Eye (tissue), 1 donor: ENCODE measurements around the gene CREM.
"Not testable (repeated sequence)": the region's sequence is repeated elsewhere in the genome, so short reads cannot be mapped to it uniquely, and the experiment has no call there.

Source experiments
- DNase-seq: peaks from one replicate; pipeline ENCODE4 v3.0.0-alpha.2; 2015

The CREM gene

DNA sequence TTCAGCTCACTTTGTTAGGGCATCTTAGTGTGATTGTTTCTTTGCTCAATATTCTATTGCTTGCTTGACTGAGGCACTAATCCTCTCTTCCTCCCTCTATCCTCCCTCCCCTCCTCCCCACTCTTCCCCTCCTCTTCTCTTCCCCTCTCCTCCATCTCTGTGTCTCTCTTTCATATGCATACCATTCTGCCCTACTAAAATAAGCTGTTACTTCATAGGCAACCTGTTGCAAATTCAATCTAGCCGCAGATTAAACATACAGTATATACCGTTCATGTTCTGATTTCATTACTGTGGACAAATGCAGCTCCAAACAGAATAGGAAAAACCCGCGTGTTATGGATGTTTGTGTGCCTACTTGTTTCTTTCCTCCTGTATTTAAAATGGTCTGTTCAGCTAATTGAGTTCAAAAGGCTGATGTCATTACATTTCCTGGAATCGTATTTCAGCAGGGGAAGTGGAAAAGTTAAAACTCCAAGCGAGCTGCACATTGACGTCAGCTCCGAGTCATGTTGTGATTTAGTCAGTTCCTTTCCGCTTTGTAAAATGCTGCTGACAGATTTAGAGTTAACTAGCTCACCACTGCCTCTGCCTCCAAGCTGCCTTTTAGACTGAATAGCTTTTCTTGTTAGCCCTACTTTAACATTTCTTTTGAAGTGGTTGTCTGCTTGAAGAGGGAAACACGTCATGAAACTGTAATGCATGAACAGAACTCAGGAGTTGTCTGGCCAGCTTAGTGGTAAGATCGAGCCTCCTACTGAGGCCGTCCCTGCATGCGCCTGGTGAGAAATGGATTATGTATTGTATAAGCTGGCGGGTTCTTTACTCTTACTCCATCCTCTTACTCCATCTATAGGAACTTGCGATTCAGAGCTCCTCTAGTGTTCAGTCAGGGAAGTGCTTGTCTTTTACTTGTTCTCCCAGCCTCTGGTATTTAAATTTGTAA is 69.0 kb downstream of the CREM start:
- peak; percentile 95 for DNase-seq

DNA sequence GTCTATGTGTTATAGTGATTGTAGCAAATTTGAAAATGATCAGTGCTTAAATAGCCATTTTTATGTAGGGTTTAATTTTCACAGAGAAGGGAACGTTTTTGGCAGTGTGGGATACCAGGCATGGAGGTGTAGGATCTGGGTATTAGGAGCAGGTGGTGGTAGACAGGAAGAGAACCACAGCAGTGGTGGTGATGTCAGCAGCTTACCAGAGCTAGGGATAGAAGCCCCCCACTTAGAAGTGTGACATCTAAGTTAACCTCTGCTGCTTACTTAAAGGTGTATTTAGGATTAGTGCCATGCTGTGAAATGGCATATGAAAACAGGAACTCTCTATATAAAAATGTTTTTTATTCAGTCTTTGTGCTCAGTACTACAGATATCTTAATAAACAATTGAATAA is 73.8 kb downstream of the CREM start:
- no peak for DNase-seq

DNA sequence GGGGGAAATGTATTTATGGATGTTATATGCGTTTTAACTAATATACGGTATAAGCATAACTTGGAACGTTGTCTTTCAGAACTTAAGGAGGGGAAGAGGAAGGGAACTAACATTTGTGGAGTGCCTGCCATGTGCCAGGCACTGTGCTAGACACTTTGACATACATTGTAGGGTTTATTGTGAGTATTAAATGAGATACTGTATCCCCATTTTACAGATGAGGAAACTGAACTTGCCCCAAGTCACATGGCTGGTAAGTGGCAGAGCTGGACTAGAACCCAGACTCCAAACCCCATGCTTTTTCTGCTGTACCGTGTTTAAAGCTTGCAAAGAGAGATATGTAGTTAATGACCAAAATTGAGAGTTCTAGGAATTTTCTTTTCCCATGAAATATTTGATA is 74.6 kb downstream of the CREM start:
- no peak for DNase-seq

DNA sequence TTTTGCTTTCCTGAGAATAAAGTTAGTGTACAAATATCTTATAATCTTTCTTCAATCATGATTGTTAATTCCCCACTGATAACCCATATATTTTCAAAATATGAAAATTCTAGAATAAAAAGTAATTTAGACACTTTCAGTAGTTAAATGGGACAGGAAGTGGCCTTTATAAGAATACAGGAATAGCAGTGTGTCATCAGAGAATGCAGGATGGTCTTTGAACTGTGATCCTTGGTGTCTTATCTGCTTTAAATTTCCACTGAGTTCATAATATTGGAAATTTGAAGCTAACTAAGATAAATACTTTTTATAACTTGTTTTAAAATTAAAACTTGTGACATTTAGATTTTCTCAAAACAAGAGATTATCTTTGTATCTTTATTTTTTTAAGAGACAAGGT is 75.4 kb downstream of the CREM start:
- DNase-seq: no peak

GRCh38 chr10:35203745-35204144 is 77.1 kb downstream of the CREM start:
- no peak for DNase-seq

GRCh38 chr10:35204650-35205319 is 78.1 kb downstream of the CREM start:
- no peak for DNase-seq

DNA sequence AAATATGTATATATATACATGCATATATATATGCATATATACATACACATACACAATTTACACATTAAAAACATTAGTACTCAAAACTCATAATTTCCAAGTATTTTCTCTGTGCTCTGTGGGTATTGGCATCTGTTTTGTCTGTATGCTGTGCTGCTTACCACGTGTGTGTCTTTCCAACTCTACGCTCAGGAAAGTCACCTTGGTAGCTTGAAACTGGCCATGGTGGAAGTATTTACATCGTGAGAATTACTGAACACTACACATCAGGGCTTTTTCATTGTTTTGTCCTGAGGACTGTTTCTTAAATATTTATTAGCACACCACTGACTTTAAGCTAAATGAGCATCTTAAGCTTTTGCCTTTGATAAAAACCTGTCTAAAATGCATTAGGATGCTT is 79.6 kb downstream of the CREM start:
- DNase-seq: no peak

GRCh38 chr10:35208536-35208935 is 81.9 kb downstream of the CREM start:
- DNase-seq: no peak

DNA sequence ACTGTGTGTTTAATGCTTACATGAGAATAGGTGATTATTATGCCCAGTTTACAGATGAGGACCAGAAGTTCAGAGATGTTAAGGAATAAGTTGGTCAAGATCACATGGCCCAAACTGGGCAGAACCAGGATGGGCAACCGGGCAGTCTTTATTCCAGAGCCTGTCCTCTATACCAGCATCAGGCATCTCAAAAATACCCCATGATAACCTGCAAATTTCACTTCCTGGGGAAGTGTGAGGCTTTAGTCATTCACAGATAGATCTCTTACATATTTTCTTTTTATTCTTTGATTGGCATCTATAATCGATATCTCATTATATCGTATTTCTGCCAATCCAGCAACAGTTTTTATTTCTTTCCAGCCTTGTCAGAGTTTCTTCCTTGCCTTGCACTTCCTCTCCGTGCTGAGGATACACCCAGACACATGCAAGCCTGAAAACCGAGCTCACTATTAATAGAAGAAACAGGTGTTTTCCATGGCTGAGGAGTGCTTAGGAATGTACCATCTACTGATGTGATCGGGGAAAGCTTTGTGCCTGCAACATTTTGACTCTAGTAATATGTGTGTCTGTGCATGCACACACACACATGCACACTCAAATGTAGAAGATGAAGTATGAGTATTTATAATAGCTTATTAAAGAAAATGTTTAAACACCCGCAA is 82.4 kb downstream of the CREM start:
- no peak for DNase-seq

- no peak for DNase-seq
These were observed 84.3 kb downstream of the CREM start for GRCh38 chr10:35210961-35211360.

- DNase-seq: no peak
These were observed 84.7 kb downstream of the CREM start for GRCh38 chr10:35211390-35211789.

DNA sequence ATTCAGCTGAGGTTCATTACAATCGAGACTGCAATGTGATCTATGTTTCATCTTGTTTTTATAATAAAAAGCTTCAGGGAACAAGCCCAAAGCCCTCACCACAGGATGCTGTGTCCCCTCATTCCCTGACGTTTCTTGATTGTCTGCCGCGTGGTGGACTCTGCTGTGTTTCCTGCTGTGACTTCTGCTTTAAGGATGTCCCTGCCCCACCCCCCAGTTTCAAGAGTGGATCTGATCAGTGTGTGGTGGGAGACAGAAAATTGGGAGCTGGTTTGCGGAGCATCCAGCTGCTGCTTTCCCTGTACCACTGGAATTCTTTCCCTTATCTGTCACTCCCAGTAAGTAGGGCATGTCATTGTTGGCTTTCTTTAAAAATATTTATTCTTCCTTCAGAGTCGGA is 86.2 kb downstream of the CREM start:
- no peak for DNase-seq

GRCh38 chr10:35213699-35214098 is 87.1 kb downstream of the CREM start:
- DNase-seq: no peak

DNA sequence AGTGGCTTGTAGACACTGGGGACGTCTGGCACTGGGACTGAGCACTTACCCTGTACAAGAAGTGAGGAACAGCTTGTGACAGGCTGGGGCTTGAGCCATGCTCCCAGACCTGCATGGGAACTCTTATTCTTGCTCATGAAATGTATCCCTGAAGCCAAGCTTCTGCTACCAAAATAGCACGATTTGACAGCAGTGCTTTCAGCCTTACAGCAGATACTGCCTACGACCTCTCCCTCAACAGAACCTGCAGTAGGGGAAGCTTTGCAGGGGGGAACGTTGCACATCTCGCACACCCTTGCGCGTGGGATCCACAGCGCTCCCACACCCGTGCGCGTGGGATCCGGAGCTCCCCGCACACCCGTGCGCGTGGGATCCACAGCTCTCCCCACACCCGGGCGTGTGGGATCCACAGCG is 88.0 kb downstream of the CREM start:
- DNase-seq: no peak

DNA sequence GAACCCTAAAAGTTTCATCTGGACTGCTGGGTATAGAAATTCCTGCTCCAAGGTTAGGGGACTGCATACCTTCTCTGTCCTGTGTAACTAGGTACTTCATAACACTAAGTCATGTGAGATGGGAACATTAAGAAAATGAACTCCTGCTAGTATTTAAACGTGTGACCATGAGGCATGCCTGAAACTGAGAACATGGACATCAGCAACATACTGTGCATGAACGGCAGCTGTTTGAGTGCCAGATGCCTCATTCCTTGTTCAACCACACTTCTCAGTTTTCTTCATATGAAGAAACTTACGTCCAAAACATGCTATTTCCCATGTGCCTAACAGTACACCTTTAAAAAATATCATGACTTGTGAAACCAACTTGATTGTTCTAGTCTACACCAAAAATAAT is 88.5 kb downstream of the CREM start:
- DNase-seq: no peak

DNA sequence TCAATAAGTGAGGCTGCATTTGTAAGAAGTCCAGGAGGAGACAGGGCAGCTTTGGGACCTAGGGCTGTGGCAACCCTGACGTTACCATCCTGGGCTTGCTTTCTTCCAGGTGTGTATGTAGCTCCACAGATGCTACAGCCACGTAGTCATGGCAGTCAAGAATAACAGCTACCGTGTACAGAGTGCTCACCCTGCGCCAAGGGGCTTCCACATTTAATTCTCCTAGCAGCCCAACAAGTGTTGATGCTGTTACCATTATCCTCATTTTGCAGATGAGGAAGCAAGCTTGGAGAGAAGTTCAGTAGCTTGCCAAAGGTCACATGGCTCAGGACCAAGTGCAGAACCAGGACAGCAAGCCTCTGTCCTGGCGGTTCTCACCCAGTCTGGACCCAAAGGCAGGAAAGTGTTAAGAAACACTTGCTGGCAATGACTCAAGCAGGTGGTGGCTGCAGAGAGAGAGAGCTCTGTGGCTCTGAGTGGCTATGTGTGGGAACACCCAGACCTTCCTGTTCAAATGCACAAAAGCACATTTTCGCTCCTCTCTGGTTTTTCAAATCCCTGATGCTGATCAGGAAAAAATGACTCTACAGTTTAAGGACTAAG is 89.8 kb downstream of the CREM start:
- no peak for DNase-seq

DNA sequence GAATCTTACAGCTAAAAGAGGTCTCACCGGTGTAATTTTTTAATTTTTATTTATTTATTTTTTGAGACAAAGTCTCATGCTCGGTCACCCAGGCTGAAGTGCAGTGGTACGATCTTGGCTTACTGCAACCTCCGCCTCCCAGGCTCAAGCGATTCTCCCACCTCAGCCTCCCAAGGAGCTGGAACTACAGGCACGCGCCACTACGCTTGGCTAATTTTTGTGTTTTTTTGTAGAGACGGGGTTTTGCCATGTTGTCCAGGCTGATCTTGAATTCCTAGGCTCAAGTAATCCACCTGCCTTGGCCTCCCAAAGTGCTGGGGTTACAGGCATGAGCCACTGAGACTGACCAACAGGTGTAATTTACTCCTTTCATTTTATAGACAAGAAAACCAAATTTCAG is 90.3 kb downstream of the CREM start:
- not testable (repeated sequence) for DNase-seq

- peak; percentile 32 for DNase-seq
These were observed 90.8 kb downstream of the CREM start for GRCh38 chr10:35217455-35217854.

- DNase-seq: peak; percentile 94
These were observed 91.8 kb downstream of the CREM start for GRCh38 chr10:35218339-35218955.

DNA sequence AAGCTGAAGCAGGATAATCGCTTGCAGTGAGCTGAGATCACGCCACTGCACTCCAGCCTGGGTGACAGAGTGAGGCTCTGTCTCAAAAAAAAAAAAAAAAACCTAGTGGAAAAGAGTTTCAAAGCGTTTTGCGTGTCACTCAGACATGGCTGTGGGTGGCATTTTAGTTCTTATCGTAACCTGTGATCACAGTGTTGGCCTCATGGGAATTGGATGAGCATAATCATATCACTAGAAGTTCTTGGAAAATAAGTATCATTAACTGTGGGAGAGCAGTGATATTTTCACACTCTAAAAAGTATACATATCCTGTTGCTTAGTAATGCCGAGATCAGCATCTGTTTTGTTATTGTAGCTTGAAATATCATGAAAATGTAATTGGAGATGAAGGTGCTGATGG is 92.6 kb downstream of the CREM start:
- DNase-seq: no peak

DNA sequence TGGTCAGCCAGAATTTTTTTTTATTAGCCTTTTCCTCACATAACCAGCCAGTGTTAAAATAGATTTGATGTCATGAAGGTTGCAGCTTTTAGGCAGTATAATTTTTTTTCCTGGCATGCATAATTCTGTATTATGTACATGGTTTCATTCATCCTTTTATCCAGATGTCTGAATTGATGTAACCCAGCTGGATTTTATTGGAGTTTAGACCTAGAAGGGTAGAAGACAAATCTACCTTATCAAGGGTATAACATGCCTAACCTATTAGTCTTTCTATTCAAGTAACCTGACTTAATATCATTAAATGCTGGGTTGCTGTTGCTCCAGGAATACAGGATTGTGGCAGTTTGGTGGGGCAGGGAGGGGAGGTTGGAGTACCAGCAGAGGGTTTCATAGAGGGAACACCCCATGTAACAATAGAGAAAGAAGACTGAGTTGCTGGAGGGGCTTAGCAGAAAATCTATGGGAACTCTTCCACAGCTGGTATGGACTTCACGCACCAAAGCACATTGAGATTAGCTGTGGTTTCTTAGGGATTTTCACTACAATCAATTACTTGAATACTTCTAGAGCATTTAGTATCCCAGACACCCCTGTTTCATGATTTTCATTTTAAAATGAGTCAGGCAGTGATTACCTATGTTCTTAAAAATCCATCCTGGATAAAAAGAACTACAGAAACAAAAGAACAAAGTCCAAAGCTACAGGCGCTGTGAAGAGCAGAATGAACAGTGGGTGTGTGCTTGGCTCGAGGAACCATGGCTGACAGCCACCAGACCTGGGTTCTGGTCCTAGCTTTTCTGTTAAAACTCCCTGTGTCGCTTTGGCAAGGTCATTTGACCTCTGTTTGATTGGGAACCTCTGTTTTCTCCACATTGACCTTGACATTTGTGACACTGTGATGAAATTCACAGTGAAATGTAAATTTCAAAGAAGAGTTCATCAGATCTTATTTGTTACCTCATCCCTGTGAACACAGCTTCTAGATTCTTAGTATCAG is 93.5 kb downstream of the CREM start:
- peak; percentile 61 for DNase-seq

DNA sequence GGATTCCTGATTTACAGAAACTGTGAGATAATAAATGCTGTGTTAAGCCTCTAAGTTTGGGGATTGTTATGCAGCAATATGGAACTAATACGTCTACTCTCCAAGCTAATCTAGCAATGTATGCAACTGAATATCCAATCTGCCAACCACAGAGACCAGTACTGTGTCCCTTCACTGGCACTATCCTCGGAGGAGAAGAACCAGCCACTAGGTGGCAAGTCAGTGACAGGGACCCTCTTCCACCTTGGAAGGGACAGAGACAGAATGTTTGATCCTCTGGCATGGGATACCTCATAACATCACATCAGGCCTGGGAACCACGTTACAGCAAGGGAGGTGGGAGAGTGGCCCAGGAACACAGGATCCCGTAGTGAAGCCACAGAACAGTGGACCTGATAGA is 96.4 kb downstream of the CREM start:
- DNase-seq: no peak
